Prostate gland (tissue), 2 donors: ENCODE data around the gene PRMT9. TPM values are rescaled to one million over a fixed set of nuclear protein-coding genes. Genes with fewer than 3 reads are reported as not detected.

Experiments used
- DNase-seq: peaks from one replicate; pipeline ENCODE4 v3.0.0-alpha.2; 2019; ENCODE audit warnings: low spot score
- H3K27ac ChIP-seq, 2 donors: fragments of 200-600 bp; sonication (generic); 2 replicates each; pipeline ENCODE4 v1.5.1; 2017 to 2019
- H3K27me3 ChIP-seq: fragments of 200-600 bp; sonication (generic); replicated peaks from 2 replicates; pipeline ENCODE4 v1.5.1; 2019; ENCODE audit not compliant: insufficient read depth
- H3K36me3 ChIP-seq, 2 donors: fragments of 200-600 bp; sonication (generic); 1 replicate in 1 of 2; 2 replicates in 1 of 2; pipeline versions ENCODE4 v1.5.1 to v1.8.1; 2017 to 2019
- H3K4me1 ChIP-seq: fragments of 200-600 bp; sonication (generic); replicated peaks from 2 replicates; pipeline ENCODE4 v1.5.1; 2019
- H3K4me3 ChIP-seq, 2 donors: fragments of 200-600 bp; sonication (generic); 2 replicates each; pipeline ENCODE4 v1.5.1; 2017 to 2019
- H3K9me3 ChIP-seq: fragments of 200-600 bp; sonication (generic); 2 replicates; pipeline ENCODE4 v1.5.1; 2017
- CTCF ChIP-seq, 4 experiments: fragments of 200-600 bp in 2 of 4; fragments of 450-650 bp in 2 of 4; sonication (generic) in 2 of 4; IDR thresholded peaks; 1 replicate in 3 of 4; 2 replicates in 1 of 4; pipeline ENCODE4 v1.5.1; 2016 to 2019; ENCODE audit warnings: antibody characterized with exemption in 4 of 4, mild to moderate bottlenecking in 2 of 4, moderate library complexity in 2 of 4
- POLR2A ChIP-seq: fragments of 450-650 bp; IDR thresholded peaks from one replicate; pipeline ENCODE4 v1.6.1; 2016; ENCODE audit warnings: antibody characterized with exemption, mild to moderate bottlenecking
- POLR2AphosphoS5 ChIP-seq: sonication (generic); formaldehyde crosslinking; IDR thresholded peaks from one replicate; pipeline ENCODE4 v1.6.1; 2017; ENCODE audit warnings: antibody characterized with exemption
- WGBS: methylation state at CpG from one replicate; pipeline ENCODE4 v1.1.5; 2018; 5-methylcytosine and 5-hydroxymethylcytosine counted together
- intact Hi-C: fragments of 100-400 bp; cut with DNase I; formaldehyde crosslinking; loops from one replicate; pipeline ENCODE4 v1.14.2; 2022
- total RNA-seq, 2 donors: library from RNA; depleted of rRNA; stranded (reverse); fragments of >200 nt; gene quantifications; one replicate each; pipeline ENCODE4 v1.1.0, GENCODE V29; 2016

The PRMT9 gene
- total RNA-seq, 2 donors from 2014 or later = 10.4 to 15.7 TPM

- Histone ChIP-seq H3K27me3 (no peaks in the 10 kb centered on the region), H3K4me3 (no peak overlapping the region), H3K4me1 (no peaks in the 10 kb centered on the region), H3K9me3 (no peaks in the 10 kb centered on the region), H3K36me3 (peaks cover 0 to 4% of the 10 kb centered on the region in 2 donors), H3K27ac (no peak overlapping the region)
- intact Hi-C loops = no loop called here
- DNase-seq = no peak
- 93% methylated on average over 2 of the region's 2 CpGs for WGBS
- TF ChIP-seq POLR2AphosphoS5 (no peak), CTCF (IDR thresholded peaks at IDR 0.05) (no peak), POLR2A (no peak)
Observed at GRCh38 chr4:147655639-147656038, 28.3 kb downstream of the PRMT9 start.

GRCh38 chr4:147651563-147651962, 32.4 kb downstream of the PRMT9 start:
- H3K27me3 ChIP-seq = no peaks in the 10 kb centered on the region
- 100% methylated on average over 1 of the region's 1 CpG for WGBS
- TF ChIP-seq CTCF (IDR thresholded peaks at IDR 0.05) (no peak), POLR2AphosphoS5 (no peak), POLR2A (no peak)
- no peak overlapping the region for H3K4me3 ChIP-seq
- intact Hi-C loops = no loop called here
- DNase-seq = no peak
- H3K4me1 ChIP-seq = no peaks in the 10 kb centered on the region
- H3K36me3 ChIP-seq = no peaks in the 10 kb centered on the region
- H3K27ac ChIP-seq = no peak overlapping the region
- no peaks in the 10 kb centered on the region for H3K9me3 ChIP-seq

GRCh38 chr4:147648656-147649055, 35.3 kb downstream of the PRMT9 start:
- TF ChIP-seq POLR2A (no peak), CTCF (IDR thresholded peaks at IDR 0.05) (no peak), POLR2AphosphoS5 (no peak)
- no peaks in the 10 kb centered on the region for H3K4me1 ChIP-seq
- no peak for DNase-seq
- H3K27ac ChIP-seq = no peak overlapping the region
- H3K4me3 ChIP-seq = no peak overlapping the region
- no peaks in the 10 kb centered on the region for H3K9me3 ChIP-seq
- intact Hi-C loops = no loop called here
- no peaks in the 10 kb centered on the region for H3K36me3 ChIP-seq
- no peaks in the 10 kb centered on the region for H3K27me3 ChIP-seq

GRCh38 chr4:147645099-147645498, 38.9 kb downstream of the PRMT9 start:
- no peak overlapping the region for H3K27ac ChIP-seq
- intact Hi-C loops = no loop called here
- H3K4me3 ChIP-seq = no peak overlapping the region
- no peaks in the 10 kb centered on the region for H3K4me1 ChIP-seq
- no peaks in the 10 kb centered on the region for H3K27me3 ChIP-seq
- H3K36me3 ChIP-seq = no peaks in the 10 kb centered on the region
- no peak for TF ChIP-seq POLR2AphosphoS5
- no peak for DNase-seq
- no peaks in the 10 kb centered on the region for H3K9me3 ChIP-seq

- no peak overlapping the region for H3K27ac ChIP-seq
- no peaks in the 10 kb centered on the region for H3K4me1 ChIP-seq
- TF ChIP-seq POLR2AphosphoS5 (no peak), POLR2A (no peak), CTCF (IDR thresholded peaks at IDR 0.05) (no peak)
- no peaks in the 10 kb centered on the region for H3K9me3 ChIP-seq
- DNase-seq = no peak
- H3K27me3 ChIP-seq = no peaks in the 10 kb centered on the region
- intact Hi-C loops = no loop called here
- WGBS = 91% methylated on average over 3 of the region's 3 CpGs
- H3K4me3 ChIP-seq = no peak overlapping the region
- no peaks in the 10 kb centered on the region for H3K36me3 ChIP-seq
Observed at GRCh38 chr4:147644471-147644870, 39.5 kb downstream of the PRMT9 start.

- no peaks in the 10 kb centered on the region for H3K27me3 ChIP-seq
- DNase-seq = no peak
- no peak overlapping the region for H3K27ac ChIP-seq
- H3K9me3 ChIP-seq = no peaks in the 10 kb centered on the region
- H3K36me3 ChIP-seq = no peaks in the 10 kb centered on the region
- no peak overlapping the region for H3K4me3 ChIP-seq
- TF ChIP-seq POLR2A (no peak), CTCF (IDR thresholded peaks at IDR 0.05) (no peak), POLR2AphosphoS5 (no peak)
- no peaks in the 10 kb centered on the region for H3K4me1 ChIP-seq
- WGBS = 100% methylated on average over 1 of the region's 1 CpG
- intact Hi-C loops = no loop called here
Observed at GRCh38 chr4:147643616-147644015, 40.3 kb downstream of the PRMT9 start.
